H1 (cell line): Measurements from ENCODE around the gene ADCY9. TPM values are rescaled to one million over a fixed set of nuclear protein-coding genes. Genes with fewer than 3 reads are reported as not detected.
"Not testable (repeated sequence)": the region's sequence is repeated elsewhere in the genome, so short reads cannot be mapped to it uniquely, and the experiment has no call there.

Experiments used
- CTCF ChIA-PET: fragments of 300-600 bp; sonication (Branson Sonifier 250); formaldehyde crosslinking; loops from one replicate; lab custom pipeline; 2021; ENCODE audit not compliant: partially characterized antibody; lab: Charles Lee
- POLR2A ChIA-PET: fragments of 300-600 bp; sonication (Branson Sonifier 250); formaldehyde crosslinking; loops from one replicate; lab custom pipeline; 2021; ENCODE audit warnings: inconsistent platforms; ENCODE audit not compliant: partially characterized antibody; lab: Charles Lee
- DNase-seq, 2 experiments: peaks; one replicate each; pipeline versions ENCODE4 v3.0.0 to v3.0.0-alpha.2; 2010 to 2022; ENCODE audit warnings: low spot score in 2 of 2, low read depth in 1 of 2, mixed read lengths in 1 of 2
- FAIRE-seq: peaks from 2 replicates; lab custom pipeline; 2011; peaks lifted over from hg19 to GRCh38; lab: Jason Lieb, UNC
- H2AFZ ChIP-seq: 2 replicates; pipeline ENCODE4 v1.8.1; 2012; ENCODE audit warnings: low read length, inconsistent platforms
- H2AK5ac ChIP-seq: 2 replicates; pipeline ENCODE4 v1.6.1; 2013; ENCODE audit warnings: low read depth, low read length
- H2BK120ac ChIP-seq: replicated peaks from 2 replicates; pipeline ENCODE3; 2013; ENCODE audit warnings: low read depth, low read length, inconsistent platforms
- H2BK12ac ChIP-seq: 2 replicates; pipeline ENCODE4 v1.6.1; 2013; ENCODE audit warnings: low read depth, low read length
- H2BK15ac ChIP-seq: 2 replicates; pipeline ENCODE4 v1.6.1; 2013; ENCODE audit warnings: low read length
- H2BK20ac ChIP-seq: 2 replicates; pipeline ENCODE4 v1.6.1; 2013; ENCODE audit warnings: low read length
- H2BK5ac ChIP-seq: 2 replicates; pipeline ENCODE4 v1.6.1; 2013; ENCODE audit warnings: low read depth, low read length
- H3K14ac ChIP-seq: 2 replicates; pipeline ENCODE4 v1.6.1; 2013; ENCODE audit warnings: inconsistent platforms; ENCODE audit not compliant: insufficient read length
- H3K18ac ChIP-seq: 2 replicates; pipeline ENCODE4 v1.6.1; 2013; ENCODE audit warnings: low read length; ENCODE audit errors: extremely low read depth
- H3K23ac ChIP-seq: 2 replicates; pipeline ENCODE4 v1.6.1; 2013; ENCODE audit warnings: inconsistent platforms; ENCODE audit not compliant: insufficient read length
- H3K23me2 ChIP-seq: 2 replicates; pipeline ENCODE4 v1.6.1; 2013; ENCODE audit warnings: low read depth, low read length
- H3K27ac ChIP-seq: 2 replicates; pipeline ENCODE4 v1.6.1; 2011; ENCODE audit warnings: low read depth, low read length, inconsistent platforms
- H3K27me3 ChIP-seq, 4 experiments: replicated peaks in 1 of 4; 1 replicate in 1 of 4; 2 replicates in 3 of 4; pipeline versions ENCODE4 v1.6.1 to v1.8.1; 2011 to 2013; ENCODE audit warnings: low read length in 3 of 4, mild to moderate bottlenecking in 3 of 4, inconsistent platforms in 2 of 4, mixed read lengths in 2 of 4, moderate library complexity in 1 of 4; ENCODE audit not compliant: control insufficient read depth in 3 of 4, insufficient read depth in 3 of 4; ENCODE audit errors: extremely low read depth in 1 of 4
- H3K36me3 ChIP-seq, 4 experiments: 2 replicates each; pipeline versions ENCODE4 v1.6.1 to v1.8.1; 2011 to 2013; ENCODE audit warnings: mild to moderate bottlenecking in 4 of 4, low read length in 3 of 4, moderate library complexity in 2 of 4, control low read depth in 1 of 4, inconsistent platforms in 1 of 4; ENCODE audit not compliant: insufficient read depth in 4 of 4, control insufficient read depth in 2 of 4
- H3K4ac ChIP-seq: replicated peaks from 2 replicates; pipeline ENCODE3; 2013; ENCODE audit warnings: low read length, low read depth, mixed read lengths, inconsistent platforms; ENCODE audit not compliant: insufficient read length
- H3K4me1 ChIP-seq, 4 experiments: replicated peaks in 1 of 4; 1 replicate in 1 of 4; 2 replicates in 3 of 4; pipeline versions ENCODE4 v1.6.1 to v1.8.1; 2011 to 2013; ENCODE audit warnings: low read length in 3 of 4, inconsistent platforms in 2 of 4, mixed read lengths in 1 of 4; ENCODE audit not compliant: insufficient read depth in 4 of 4, control insufficient read depth in 3 of 4
- H3K4me2 ChIP-seq, 2 experiments: 2 replicates each; pipeline versions ENCODE4 v1.6.1 to v1.8.1; 2011 to 2013; ENCODE audit warnings: low read depth in 2 of 2, low read length in 2 of 2, control low read depth in 1 of 2, inconsistent platforms in 1 of 2, mild to moderate bottlenecking in 1 of 2; ENCODE audit not compliant: insufficient read depth in 1 of 2
- H3K4me3 ChIP-seq, 4 experiments: fragments of 200-600, 300-600 bp in 1 of 4; sonication (generic), shearing (Covaris generic), sonication (Bioruptor Twin) in 1 of 4; 2 replicates each; pipeline versions ENCODE4 v1.5.1 to v1.8.1; 2011 to 2016; ENCODE audit warnings: low read length in 4 of 4, low read depth in 3 of 4, control low read depth in 2 of 4, inconsistent platforms in 2 of 4, mild to moderate bottlenecking in 2 of 4, mixed read lengths in 1 of 4, moderate library complexity in 1 of 4; ENCODE audit not compliant: insufficient read depth in 2 of 4; ENCODE audit errors: extremely low read depth in 1 of 4
- H3K56ac ChIP-seq: replicated peaks from 2 replicates; pipeline ENCODE3; 2013; ENCODE audit warnings: low read depth, mild to moderate bottlenecking, mixed read lengths, low read length, inconsistent platforms; ENCODE audit not compliant: insufficient read length
- H3K79me1 ChIP-seq: 2 replicates; pipeline ENCODE4 v1.6.1; 2013; ENCODE audit warnings: low read depth, low read length, control low read depth
- H3K79me2 ChIP-seq, 2 experiments: 2 replicates each; pipeline versions ENCODE4 v1.6.1 to v1.8.1; 2012 to 2013; ENCODE audit warnings: low read length in 2 of 2, mild to moderate bottlenecking in 2 of 2, inconsistent platforms in 1 of 2; ENCODE audit not compliant: insufficient read depth in 2 of 2, control insufficient read depth in 1 of 2
- H3K9ac ChIP-seq, 4 experiments: replicated peaks in 1 of 4; 1 replicate in 1 of 4; 2 replicates in 3 of 4; pipeline versions ENCODE4 v1.6.1 to v1.8.1; 2011 to 2013; ENCODE audit warnings: low read depth in 3 of 4, low read length in 3 of 4, control low read depth in 2 of 4, mild to moderate bottlenecking in 2 of 4, moderate library complexity in 2 of 4, inconsistent platforms in 1 of 4; ENCODE audit errors: extremely low read depth in 1 of 4
- H3K9me3 ChIP-seq, 2 experiments: 2 replicates each; pipeline versions ENCODE4 v1.6.1 to v1.8.1; 2012 to 2013; ENCODE audit warnings: mild to moderate bottlenecking in 2 of 2, moderate library complexity in 2 of 2, control low read depth in 1 of 2, inconsistent platforms in 1 of 2, low read depth in 1 of 2, low read length in 1 of 2, mixed read lengths in 1 of 2; ENCODE audit not compliant: insufficient read depth in 2 of 2
- H4K20me1 ChIP-seq, 2 experiments: replicated peaks in 1 of 2; 2 replicates each; pipeline versions ENCODE3 to v1.8.1; 2011 to 2013; ENCODE audit warnings: inconsistent platforms in 2 of 2, low read length in 2 of 2, mild to moderate bottlenecking in 1 of 2; ENCODE audit not compliant: insufficient read depth in 2 of 2, control insufficient read depth in 1 of 2
- H4K5ac ChIP-seq: 2 replicates; pipeline ENCODE4 v1.6.1; 2013; ENCODE audit warnings: low read length, low read depth, mixed read lengths, inconsistent platforms; ENCODE audit not compliant: insufficient read length
- H4K8ac ChIP-seq: 2 replicates; pipeline ENCODE4 v1.8.0; 2013; ENCODE audit warnings: mild to moderate bottlenecking, moderate library complexity, low read length, inconsistent platforms; ENCODE audit not compliant: insufficient read depth; ENCODE audit errors: extremely low read depth
- H4K91ac ChIP-seq: replicated peaks from 2 replicates; pipeline ENCODE3; 2013; ENCODE audit warnings: low read length, mixed read lengths, inconsistent platforms; ENCODE audit not compliant: insufficient read length
- RBBP5 ChIP-seq: IDR thresholded peaks from 2 replicates; pipeline ENCODE4 v1.7.1; 2012; ENCODE audit warnings: low read depth, mild to moderate bottlenecking, inconsistent platforms, low read length, moderate library complexity, borderline replicate concordance
- WGBS, 2 experiments: shearing (Covaris generic) in 1 of 2; methylation state at CpG; one replicate each; pipeline versions ENCODE4 v1.1.6 to v1.1.7; 2013 to 2015; ENCODE audit warnings: low lambda C conversion rate in 2 of 2, mixed read lengths in 2 of 2, inconsistent platforms in 1 of 2, low coverage in 1 of 2, missing lambda C conversion rate in 1 of 2; ENCODE audit not compliant: insufficient replicate concordance in 2 of 2, insufficient coverage in 1 of 2, insufficient read length in 1 of 2; ENCODE audit errors: extremely low coverage in 1 of 2, missing lambda C conversion rate in 1 of 2; 5-methylcytosine and 5-hydroxymethylcytosine counted together
- polyA plus RNA-seq, 7 experiments: library from polyadenylated mRNA; depleted of rRNA in 3 of 7; stranded (reverse) in 5 of 7; unstranded in 2 of 7; fragments of >200 nt in 5 of 7; fragments of 200-250 nt in 2 of 7; gene quantifications; 1 replicate in 5 of 7; 2 replicates in 1 of 7; 4 replicates in 1 of 7; pipeline versions ENCODE4 v1.2.1 to v1.2.3, GENCODE V29; 2011 to 2013; ENCODE audit warnings: missing spikeins in 2 of 7, mixed read lengths in 2 of 7
- total RNA-seq: library from RNA; stranded (reverse); fragmentation: NEBNext Ultra II Directional; extraction: Animal tissue kit (Norgen Biotek cat#: 25700); gene quantifications from 2 replicates; pipeline ENCODE4 v1.2.1, GENCODE V29; 2021

Gene ADCY9
- total and polyA plus RNA-seq, 2 of the 8 experiments (the other 6 are each of a cell fraction or from before 2014, with no cell fraction given): 5.4 to 13.1 TPM

GRCh38 chr16:4075534-4075933 lies 40.7 kb downstream of the ADCY9 start (continued):
- no peak for TF ChIP-seq RBBP5

GRCh38 chr16:4073150-4073549 lies 43.1 kb downstream of the ADCY9 start:
- H2BK5ac ChIP-seq, H2BK120ac ChIP-seq, H4K91ac ChIP-seq, H4K20me1 ChIP-seq, H3K23me2 ChIP-seq, H3K4ac ChIP-seq, H3K56ac ChIP-seq, H3K23ac ChIP-seq, DNase-seq, H3K9ac ChIP-seq, H2BK20ac ChIP-seq, H2BK15ac ChIP-seq, H4K5ac ChIP-seq, H3K18ac ChIP-seq, H3K9me3 ChIP-seq, H3K79me1 ChIP-seq, H3K79me2 ChIP-seq, H2AFZ ChIP-seq, H3K4me2 ChIP-seq, H3K27me3 ChIP-seq, H3K36me3 ChIP-seq, FAIRE-seq, H3K14ac ChIP-seq, H3K4me1 ChIP-seq, H3K27ac ChIP-seq, H4K8ac ChIP-seq, H3K4me3 ChIP-seq, H2AK5ac ChIP-seq, H2BK12ac ChIP-seq: not testable (repeated sequence)
- CTCF ChIA-PET: interaction anchor here (1.3 kb wide), 1 partner anchor 18 kb away, joined by 3 read pairs; no protein-coding TSS in a partner anchor
- POLR2A ChIA-PET: interaction anchor here (0.7 to 1.7 kb wide), 2 partner anchors 20 to 118 kb away, joined by 3 to 4 read pairs; no protein-coding TSS in a partner anchor
- 93% methylated on average over 9 of the region's 9 CpGs; no CpG with 5 or more reads in 1 of the 2 experiments for WGBS, 2 experiments
